Uterus (tissue), 4 donors: Measurements from ENCODE around the gene TLE4. TPM values are rescaled to one million over a fixed set of nuclear protein-coding genes. Genes with fewer than 3 reads are reported as not detected.
"Not testable (repeated sequence)": the region's sequence is repeated elsewhere in the genome, so short reads cannot be mapped to it uniquely, and the experiment has no call there.

Experiments
- DNase-seq, 2 donors: peaks; one replicate each; pipeline ENCODE4 v3.0.0-alpha.2; 2019 to 2020
- H3K27ac ChIP-seq, 2 donors: fragments of 200-600 bp; sonication (generic); 1 replicate in 1 of 2; 2 replicates in 1 of 2; pipeline ENCODE4 v1.5.1; 2016 to 2018
- H3K27me3 ChIP-seq, 2 donors: fragments of 200-600 bp; sonication (generic); one replicate each; pipeline ENCODE4 v1.5.1; 2018 to 2019; ENCODE audit warnings: control low read depth in 1 of 2
- H3K36me3 ChIP-seq, 2 donors: fragments of 200-600 bp; sonication (generic); one replicate each; pipeline ENCODE4 v1.5.1; 2019; ENCODE audit warnings: control low read depth in 1 of 2
- H3K4me1 ChIP-seq, 2 donors: fragments of 200-600 bp; sonication (generic); one replicate each; pipeline ENCODE4 v1.5.1; 2018 to 2019; ENCODE audit warnings: control low read depth in 1 of 2
- H3K4me3 ChIP-seq, 2 donors: fragments of 200-600 bp; sonication (generic); 1 replicate in 1 of 2; 2 replicates in 1 of 2; pipeline ENCODE4 v1.5.1; 2018 to 2019; ENCODE audit warnings: mild to moderate bottlenecking in 1 of 2
- H3K9me3 ChIP-seq, 2 donors: fragments of 200-600 bp; sonication (generic); one replicate each; pipeline ENCODE4 v1.5.1; 2019; ENCODE audit warnings: control low read depth in 1 of 2
- CTCF ChIP-seq, 4 experiments: fragments of 200-600 bp in 2 of 4; fragments of 450-650 bp in 2 of 4; sonication (generic) in 2 of 4; IDR thresholded peaks; one replicate each; pipeline ENCODE4 v1.5.1; 2016 to 2019; ENCODE audit warnings: antibody characterized with exemption in 4 of 4, mild to moderate bottlenecking in 2 of 4, moderate library complexity in 1 of 4
- POLR2A ChIP-seq, 2 donors: fragments of 450-650 bp; IDR thresholded peaks; one replicate each; pipeline ENCODE4 v1.6.1; 2016; ENCODE audit warnings: antibody characterized with exemption in 2 of 2, mild to moderate bottlenecking in 1 of 2, moderate library complexity in 1 of 2
- intact Hi-C: fragments of 100-400 bp; cut with DNase I; formaldehyde crosslinking; loops from one replicate; pipeline ENCODE4 v1.15.1; 2023; ENCODE audit warnings: low total_unique reads
- total RNA-seq, 4 donors: library from RNA; depleted of rRNA in 3 of 4; stranded (reverse); fragments of >200 nt in 3 of 4; gene quantifications; one replicate each; pipeline versions ENCODE4 v1.1.0 to v1.2.4, GENCODE V29; 2014 to 2023
- donor health status: DM: yes; HTN: yes; CAD: no.

TLE4 gene
- total RNA-seq, 4 donors from 2014 or later = 21.1 to 134 (median 35.1) TPM

- no peaks in the 10 kb centered on the region for H3K4me1 ChIP-seq
- DNase-seq = no peak
- H3K4me3 ChIP-seq = no peak overlapping the region
- intact Hi-C loops = no loop called here
- H3K9me3 ChIP-seq = no peaks in the 10 kb centered on the region
- no peaks in the 10 kb centered on the region for H3K27me3 ChIP-seq
- H3K27ac ChIP-seq = no peak overlapping the region
- TF ChIP-seq CTCF (IDR thresholded peaks at IDR 0.05) (no peak), POLR2A (IDR thresholded peaks at IDR 0.05) (no peak)
- no peaks in the 10 kb centered on the region for H3K36me3 ChIP-seq
These were observed 169.6 kb downstream of the TLE4 start for GRCh38 chr9:79741381-79741780.

- no peaks in the 10 kb centered on the region for H3K9me3 ChIP-seq
- H3K36me3 ChIP-seq = no peaks in the 10 kb centered on the region
- no peaks in the 10 kb centered on the region for H3K4me1 ChIP-seq
- TF ChIP-seq CTCF (IDR thresholded peaks at IDR 0.05) = no peak
- no peak for TF ChIP-seq POLR2A (IDR thresholded peaks at IDR 0.05)
- no peak overlapping the region for H3K27ac ChIP-seq
- no peak for DNase-seq
- H3K4me3 ChIP-seq = no peak overlapping the region
- intact Hi-C loops = no loop called here
- H3K27me3 ChIP-seq = no peaks in the 10 kb centered on the region
These were observed 170.5 kb downstream of the TLE4 start for GRCh38 chr9:79742110-79742721.

GRCh38 chr9:79744521-79744920, 172.8 kb downstream of the TLE4 start:
- intact Hi-C loops = no loop called here
- Histone ChIP-seq H3K36me3 (no peaks in the 10 kb centered on the region), H3K4me1 (no peaks in the 10 kb centered on the region), H3K9me3 (no peaks in the 10 kb centered on the region), H3K4me3 (no peak overlapping the region), H3K27ac (no peak overlapping the region), H3K27me3 (no peaks in the 10 kb centered on the region)
- no peak for DNase-seq
- TF ChIP-seq CTCF (IDR thresholded peaks at IDR 0.05) = no peak
- no peak for TF ChIP-seq POLR2A (IDR thresholded peaks at IDR 0.05)

- H3K27ac ChIP-seq = no peak overlapping the region
- no peaks in the 10 kb centered on the region for H3K36me3 ChIP-seq
- no peaks in the 10 kb centered on the region for H3K9me3 ChIP-seq
- TF ChIP-seq POLR2A (IDR thresholded peaks at IDR 0.05) (no peak), CTCF (IDR thresholded peaks at IDR 0.05) (no peak)
- H3K27me3 ChIP-seq = no peaks in the 10 kb centered on the region
- H3K4me3 ChIP-seq = no peak overlapping the region
- no peak for DNase-seq
- intact Hi-C loops = no loop called here
- no peaks in the 10 kb centered on the region for H3K4me1 ChIP-seq
These were observed 174.1 kb downstream of the TLE4 start for GRCh38 chr9:79745752-79746336.

- H3K4me1 ChIP-seq, H3K36me3 ChIP-seq, H3K27ac ChIP-seq, DNase-seq, H3K9me3 ChIP-seq, intact Hi-C loops, H3K4me3 ChIP-seq, H3K27me3 ChIP-seq: not testable (repeated sequence)
These were observed 180.2 kb downstream of the TLE4 start for GRCh38 chr9:79751895-79752466.
